HG03108 (cell line): ENCODE results near the gene BEND2.

Experiments used
- ATAC-seq: cut with Tn5 transposase; IDR thresholded peaks from one replicate; pipeline ENCODE4 v1.9.1; 2021; ENCODE audit warnings: moderate library complexity; ENCODE audit not compliant: unreplicated experiment

The BEND2 gene

GRCh38 chrX:18146009-18146408 lies 74.7 kb downstream of the BEND2 start:
- ATAC-seq: no peak

DNA sequence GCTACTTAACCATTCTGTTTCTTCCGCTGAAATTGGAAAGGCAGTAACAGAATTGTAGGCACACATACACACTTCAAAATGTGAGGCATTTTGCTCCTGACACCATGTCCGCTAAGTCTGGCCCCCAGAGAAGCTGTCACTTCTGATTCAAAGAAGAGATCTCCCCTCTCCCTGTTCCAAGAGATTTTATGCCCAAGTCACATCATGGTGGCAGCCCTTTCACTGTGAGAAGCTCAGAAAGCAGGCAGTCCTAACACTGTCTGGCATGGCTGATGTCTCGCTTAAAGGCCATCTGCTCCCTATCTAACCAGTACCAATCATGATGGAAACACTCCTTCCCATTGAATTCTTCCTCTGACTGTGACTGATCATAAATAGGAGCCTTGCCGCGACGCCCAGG lies 83.9 kb downstream of the BEND2 start:
- no peak for ATAC-seq

DNA sequence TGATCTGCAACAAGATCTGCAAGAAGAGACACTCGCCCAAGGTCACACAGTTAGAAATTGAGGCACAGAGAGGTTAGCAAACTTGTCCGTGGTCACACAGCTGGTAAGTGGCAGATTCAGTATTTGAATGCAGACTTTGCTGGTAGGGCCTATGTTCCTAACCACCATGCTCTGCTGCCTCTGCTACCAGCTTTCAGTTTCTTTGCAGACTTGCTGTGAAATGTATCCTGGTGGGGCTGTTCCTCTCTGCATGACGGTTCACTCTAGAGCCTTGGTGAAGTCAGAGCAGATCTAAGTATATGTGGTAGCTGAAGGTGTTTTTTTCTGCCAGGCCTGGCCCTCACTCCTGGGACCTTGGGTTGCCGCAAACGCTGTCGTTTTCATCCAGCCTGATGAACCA lies 87.1 kb downstream of the BEND2 start:
- ATAC-seq: no peak

- no peak for ATAC-seq
Observed at GRCh38 chrX:18129690-18130089, 91.0 kb downstream of the BEND2 start.

- no peak for ATAC-seq
Observed at GRCh38 chrX:18126971-18127370, 93.7 kb downstream of the BEND2 start.

DNA sequence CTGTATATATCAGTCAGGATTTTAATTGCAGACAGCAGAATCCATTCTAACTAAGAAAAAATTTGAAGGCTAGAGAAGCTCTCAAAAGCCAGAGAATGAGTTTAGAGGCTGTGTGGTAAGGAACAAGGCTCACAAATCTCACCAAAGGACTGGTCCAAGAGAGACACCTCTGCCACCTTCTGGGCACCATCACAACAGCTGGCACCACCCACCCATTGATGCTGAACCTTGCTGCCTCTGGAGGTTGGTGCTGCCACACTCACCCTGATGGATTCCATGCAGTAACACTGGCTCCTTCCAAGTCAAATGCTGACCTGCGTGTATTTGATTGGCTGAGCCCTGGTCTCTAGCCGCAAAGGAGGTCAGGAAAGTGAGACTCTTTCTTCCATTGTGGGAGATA lies 100.8 kb downstream of the BEND2 start:
- no peak for ATAC-seq
